SK-N-SH treated with all-trans-retinoic acid at 6 μM for 48 hours (cell line): ENCODE results near the gene H2AZ1.

Source experiments
- ATAC-seq: fragments of 200-7000 bp; cut with Tn5 transposase; 3 replicates; pipeline ENCODE4 v1.9.1; 2020; ENCODE audit warnings: mild to moderate bottlenecking, moderate library complexity
- ARNTL ChIP-seq: fragments of 450-650 bp; formaldehyde crosslinking; IDR thresholded peaks from 2 replicates; pipeline ENCODE4 v1.5.0; 2020; ENCODE audit warnings: low read depth, mild to moderate bottlenecking, moderate library complexity, borderline replicate concordance
- BACH2 ChIP-seq: fragments of 250-450 bp; sonication (Bioruptor Pico); IDR thresholded peaks from 2 replicates; pipeline ENCODE4 v1.9.0; 2021; ENCODE audit warnings: mild to moderate bottlenecking, borderline replicate concordance
- CSDC2 ChIP-seq: fragments of 250-450 bp; sonication (Bioruptor Pico); IDR thresholded peaks from 2 replicates; pipeline ENCODE4 v1.5.0; 2020; ENCODE audit warnings: mild to moderate bottlenecking, moderate library complexity
- CSRNP3 ChIP-seq: fragments of 250-450 bp; sonication (Bioruptor Pico); IDR thresholded peaks from 2 replicates; pipeline ENCODE4 v1.5.1; 2021; ENCODE audit warnings: mild to moderate bottlenecking, moderate library complexity
- ESRRG ChIP-seq: fragments of 250-450 bp; sonication (Bioruptor Pico); IDR thresholded peaks from 2 replicates; pipeline ENCODE4 v1.6.1; 2021; ENCODE audit warnings: mild to moderate bottlenecking
- GLIS3 ChIP-seq: fragments of 250-450 bp; sonication (Bioruptor Pico); IDR thresholded peaks from 2 replicates; pipeline ENCODE4 v1.5.0; 2020; ENCODE audit warnings: mild to moderate bottlenecking, moderate library complexity
- ISL1 ChIP-seq: fragments of 250-450 bp; sonication (Bioruptor Pico); IDR thresholded peaks from 2 replicates; pipeline ENCODE4 v2.1.2; 2022; ENCODE audit warnings: mild to moderate bottlenecking, moderate library complexity
- OSR1 ChIP-seq: fragments of 250-450 bp; sonication (Bioruptor Pico); IDR thresholded peaks from 2 replicates; pipeline ENCODE4 v1.8.0; 2022; ENCODE audit warnings: moderate library complexity, mild to moderate bottlenecking, inconsistent platforms
- PATZ1 ChIP-seq: fragments of 250-450 bp; sonication (Bioruptor Pico); IDR thresholded peaks from 2 replicates; pipeline ENCODE4 v1.8.0; 2020; ENCODE audit warnings: mild to moderate bottlenecking, moderate library complexity, borderline replicate concordance
- PPARA ChIP-seq: fragments of 250-450 bp; sonication (Bioruptor Pico); IDR thresholded peaks from 2 replicates; pipeline ENCODE4 v1.5.0; 2020; ENCODE audit warnings: mild to moderate bottlenecking, borderline replicate concordance
- RARB ChIP-seq: fragments of 250-450 bp; sonication (Bioruptor Pico); IDR thresholded peaks from 2 replicates; pipeline ENCODE4 v1.8.0; 2021; ENCODE audit warnings: mild to moderate bottlenecking, moderate library complexity
- SNAI2 ChIP-seq: fragments of 250-450 bp; sonication (Bioruptor Pico); IDR thresholded peaks from 2 replicates; pipeline ENCODE4 v1.5.0; 2020; ENCODE audit warnings: mild to moderate bottlenecking, moderate library complexity
- TCF4 ChIP-seq: fragments of 250-450 bp; sonication (Bioruptor Pico); IDR thresholded peaks from 2 replicates; pipeline ENCODE4 v1.8.0; 2021; ENCODE audit warnings: mild to moderate bottlenecking, moderate library complexity, borderline replicate concordance
- TOX ChIP-seq: fragments of 250-450 bp; sonication (Bioruptor Pico); IDR thresholded peaks from 2 replicates; pipeline ENCODE4 v1.8.0; 2021; ENCODE audit warnings: mild to moderate bottlenecking, moderate library complexity, borderline replicate concordance
- TSHZ2 ChIP-seq: fragments of 250-450 bp; sonication (Bioruptor Pico); IDR thresholded peaks from 2 replicates; pipeline ENCODE4 v1.5.0; 2020; ENCODE audit warnings: mild to moderate bottlenecking, moderate library complexity
- ZC3H10 ChIP-seq: fragments of 250-450 bp; sonication (Bioruptor Pico); IDR thresholded peaks from 2 replicates; pipeline ENCODE4 v1.5.1; 2021; ENCODE audit warnings: mild to moderate bottlenecking, moderate library complexity
- ZFP3 ChIP-seq: fragments of 250-450 bp; sonication (Bioruptor Pico); IDR thresholded peaks from 2 replicates; pipeline ENCODE4 v1.5.0; 2020; ENCODE audit warnings: mild to moderate bottlenecking, moderate library complexity
- ZFP30 ChIP-seq: fragments of 450-650 bp; formaldehyde crosslinking; IDR thresholded peaks from 2 replicates; pipeline ENCODE4 v1.5.0; 2022; ENCODE audit warnings: mild to moderate bottlenecking, moderate library complexity
- ZNF565 ChIP-seq: fragments of 450-650 bp; formaldehyde crosslinking; conservative IDR thresholded peaks from 2 replicates; pipeline ENCODE4 v1.5.0; 2020; ENCODE audit warnings: low read depth, mild to moderate bottlenecking, moderate library complexity
- ZNF70 ChIP-seq: fragments of 450-650 bp; formaldehyde crosslinking; IDR thresholded peaks from 2 replicates; pipeline ENCODE4 v1.5.0; 2020; ENCODE audit warnings: mild to moderate bottlenecking, moderate library complexity
- TF ChIP-seq, protein P1 (sequence below): fragments of 250-450 bp; sonication (Bioruptor Pico); IDR thresholded peaks from 2 replicates; pipeline ENCODE4 v1.5.1; 2020; ENCODE audit warnings: low read depth, mild to moderate bottlenecking, moderate library complexity

Gene H2AZ1

DNA sequence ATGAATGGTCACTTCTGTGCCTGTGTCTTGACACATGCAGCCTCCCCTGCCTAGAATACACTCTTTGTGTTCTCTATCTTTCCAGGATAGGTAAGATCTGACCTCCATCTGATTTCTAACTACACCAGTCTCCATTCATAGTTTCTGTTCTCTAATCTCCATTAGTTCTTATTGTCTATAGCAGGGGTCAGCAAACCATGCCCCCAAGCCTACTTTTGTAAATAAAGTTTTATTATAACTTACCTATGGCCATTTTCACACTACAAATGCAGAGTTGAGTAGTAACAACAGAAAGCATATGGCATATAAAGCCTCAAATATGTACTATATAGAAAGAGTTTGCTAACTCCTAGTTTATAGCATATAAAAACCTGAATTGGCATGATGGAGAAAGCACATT is 37.6 kb upstream of the H2AZ1 start (continued):
- TF ChIP-seq CSRNP3: no peak
- no peak for TF ChIP-seq TSHZ2 (CRISPR knock-in tag)
- no peak for TF ChIP-seq CSDC2 (CRISPR knock-in tag)
- no peak for TF ChIP-seq RARB
- TF ChIP-seq, all 23 proteins: peak for 0

DNA sequence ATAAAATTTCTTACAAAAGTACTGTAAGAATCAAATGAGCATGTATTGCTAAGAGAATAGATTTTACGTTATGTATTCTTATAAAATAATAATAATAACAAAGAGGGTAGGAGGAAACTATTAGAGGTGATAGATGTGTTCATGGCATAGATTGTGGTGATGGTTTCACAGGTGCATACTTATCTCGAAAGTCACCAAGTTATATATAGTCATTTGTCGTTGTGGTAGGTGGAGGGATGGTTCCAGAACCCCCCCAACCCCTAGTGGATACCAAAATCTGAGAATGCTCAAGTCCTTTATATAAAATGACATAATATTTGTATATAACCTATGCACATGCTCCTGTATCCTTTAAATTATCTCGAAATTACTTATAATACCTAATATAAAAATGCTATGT is 36.7 kb upstream of the H2AZ1 start:
- ATAC-seq: no peak
- TF ChIP-seq PPARA (CRISPR knock-in tag) (no peak), ZFP30 (no peak), TCF4 (CRISPR knock-in tag) (no peak), ARNTL (CRISPR knock-in tag) (no peak), ZNF565 (CRISPR knock-in tag) (no peak), GLIS3 (no peak), PATZ1 (CRISPR knock-in tag) (no peak), ZNF70 (CRISPR knock-in tag) (no peak), SNAI2 (CRISPR knock-in tag) (no peak), ZC3H10 (CRISPR knock-in tag) (no peak), TOX (CRISPR knock-in tag) (no peak), ISL1 (CRISPR knock-in tag) (no peak), OSR1 (CRISPR knock-in tag) (no peak)
- TF ChIP-seq, protein P1, sequence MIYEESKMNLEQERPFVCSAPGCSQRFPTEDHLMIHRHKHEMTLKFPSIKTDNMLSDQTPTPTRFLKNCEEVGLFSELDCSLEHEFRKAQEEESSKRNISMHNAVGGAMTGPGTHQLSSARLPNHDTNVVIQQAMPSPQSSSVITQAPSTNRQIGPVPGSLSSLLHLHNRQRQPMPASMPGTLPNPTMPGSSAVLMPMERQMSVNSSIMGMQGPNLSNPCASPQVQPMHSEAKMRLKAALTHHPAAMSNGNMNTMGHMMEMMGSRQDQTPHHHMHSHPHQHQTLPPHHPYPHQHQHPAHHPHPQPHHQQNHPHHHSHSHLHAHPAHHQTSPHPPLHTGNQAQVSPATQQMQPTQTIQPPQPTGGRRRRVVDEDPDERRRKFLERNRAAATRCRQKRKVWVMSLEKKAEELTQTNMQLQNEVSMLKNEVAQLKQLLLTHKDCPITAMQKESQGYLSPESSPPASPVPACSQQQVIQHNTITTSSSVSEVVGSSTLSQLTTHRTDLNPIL (CRISPR knock-in tag): no peak

DNA sequence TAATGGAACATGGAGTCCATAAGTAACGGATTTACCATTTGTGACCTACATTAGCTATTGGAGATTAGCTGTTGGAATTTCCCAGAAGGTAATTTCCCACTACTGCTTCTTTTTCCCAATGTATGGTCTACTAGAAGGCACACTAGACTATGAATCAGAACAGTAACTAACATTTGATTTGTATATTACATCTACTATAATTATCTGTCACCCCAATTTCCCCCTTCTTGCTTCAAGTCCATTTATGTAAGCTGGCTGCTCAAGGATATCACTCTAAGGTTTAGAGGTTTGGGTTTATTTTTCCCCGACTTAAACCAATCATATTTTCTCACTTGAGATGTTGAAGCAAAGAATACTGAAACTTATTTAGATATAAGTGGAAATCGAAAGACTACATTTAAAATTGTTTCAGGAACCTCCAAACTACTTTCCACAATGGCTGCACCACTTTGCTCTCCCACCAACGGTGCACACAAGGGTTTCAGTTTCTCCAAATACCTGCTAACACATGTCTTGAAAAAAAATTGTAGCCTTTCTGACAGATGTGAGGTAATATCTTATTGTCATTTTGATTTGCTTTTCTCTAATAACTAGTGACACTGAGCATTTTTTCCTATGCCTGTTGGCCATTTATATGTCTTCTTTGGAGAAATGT is 33.3 kb upstream of the H2AZ1 start:
- ATAC-seq: no peak
- TF ChIP-seq TSHZ2 (CRISPR knock-in tag) (no peak), BACH2 (no peak), CSDC2 (CRISPR knock-in tag) (no peak), PPARA (CRISPR knock-in tag) (no peak), ZNF565 (CRISPR knock-in tag) (no peak), ZFP3 (CRISPR knock-in tag) (no peak), PATZ1 (CRISPR knock-in tag) (no peak), ARNTL (CRISPR knock-in tag) (no peak), ESRRG (CRISPR knock-in tag) (no peak), ISL1 (CRISPR knock-in tag) (no peak), TCF4 (CRISPR knock-in tag) (no peak), CSRNP3 (no peak), ZC3H10 (CRISPR knock-in tag) (no peak), ZNF70 (CRISPR knock-in tag) (no peak), GLIS3 (no peak), TOX (CRISPR knock-in tag) (no peak)
- TF ChIP-seq, protein P1 (CRISPR knock-in tag): no peak
